ENCODE results near the gene EHD1.

The EHD1 gene

GRCh38 chr11:64878494-64879243 lies at the start of gene EHD1:
Gene EHD1 (minus strand): TSS chr11:64878621. CDS start chr11:64878464, 157 bp downstream.
- DNase-seq (ENCODE audit: low read depth in 2 of 2): peak; percentile 98 to 100

- DNase-seq (ENCODE audit: low read depth in 2 of 2): no peak
Observed at GRCh38 chr11:64926689-64927088, 48.3 kb upstream of the EHD1 start.

DNA sequence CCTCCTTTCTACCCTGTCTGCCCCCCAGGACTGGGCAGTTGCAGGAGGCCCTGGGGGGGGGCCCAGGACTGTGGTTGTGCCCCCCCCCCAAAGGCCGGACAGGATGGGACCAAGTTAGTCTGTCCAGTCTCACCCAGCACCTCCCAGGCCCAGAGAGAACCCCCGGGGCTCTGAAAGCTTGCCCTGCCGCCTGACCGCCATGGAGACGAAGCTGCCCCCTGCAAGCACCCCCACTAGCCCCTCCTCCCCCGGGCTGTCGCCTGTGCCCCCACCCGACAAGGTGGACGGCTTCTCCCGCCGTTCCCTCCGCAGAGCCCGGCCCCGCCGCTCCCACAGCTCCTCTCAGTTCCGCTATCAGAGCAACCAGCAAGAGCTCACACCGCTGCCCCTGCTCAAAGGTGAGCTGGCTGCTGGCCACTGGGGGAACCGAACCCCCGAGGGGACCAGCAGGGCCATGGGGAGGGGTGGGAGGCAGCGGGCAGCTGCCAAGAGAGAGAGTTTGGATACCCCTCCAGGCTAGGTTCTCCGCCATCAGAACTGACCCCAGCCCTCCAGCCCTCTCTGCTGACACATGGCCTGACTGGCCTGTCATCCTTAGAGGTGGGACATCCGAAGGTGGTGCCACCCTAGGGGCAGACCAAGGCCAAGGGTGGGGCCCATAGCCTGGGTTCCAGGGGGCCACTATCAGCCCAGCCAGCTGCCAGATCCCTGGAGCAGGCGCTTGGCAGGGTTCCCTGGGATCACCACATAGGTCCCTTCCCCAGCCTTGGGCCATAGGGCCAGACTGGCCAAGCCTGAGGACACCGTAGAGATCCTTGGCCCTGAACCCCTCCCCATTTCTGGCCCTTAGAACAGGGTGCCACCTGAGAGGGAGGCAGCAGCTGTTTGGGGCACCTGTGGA lies 47.4 kb upstream of the EHD1 start:
- DNase-seq (ENCODE audit: low read depth in 2 of 2): no peak

GRCh38 chr11:64924910-64925284 lies 46.5 kb upstream of the EHD1 start:
- DNase-seq (ENCODE audit: low read depth in 2 of 2): no peak

- peak; percentile 80 for DNase-seq (ENCODE audit: low read depth in 2 of 2)
Observed at GRCh38 chr11:64923944-64924909, 45.8 kb upstream of the EHD1 start, which contains the start of gene PPP2R5B. Gene PPP2R5B (plus strand): TSS chr11:64924689. CDS start chr11:64925735, 1,046 bp downstream.

GRCh38 chr11:64923151-64923661 lies 44.8 kb upstream of the EHD1 start:
- no peak for DNase-seq (ENCODE audit: low read depth in 2 of 2)

DNA sequence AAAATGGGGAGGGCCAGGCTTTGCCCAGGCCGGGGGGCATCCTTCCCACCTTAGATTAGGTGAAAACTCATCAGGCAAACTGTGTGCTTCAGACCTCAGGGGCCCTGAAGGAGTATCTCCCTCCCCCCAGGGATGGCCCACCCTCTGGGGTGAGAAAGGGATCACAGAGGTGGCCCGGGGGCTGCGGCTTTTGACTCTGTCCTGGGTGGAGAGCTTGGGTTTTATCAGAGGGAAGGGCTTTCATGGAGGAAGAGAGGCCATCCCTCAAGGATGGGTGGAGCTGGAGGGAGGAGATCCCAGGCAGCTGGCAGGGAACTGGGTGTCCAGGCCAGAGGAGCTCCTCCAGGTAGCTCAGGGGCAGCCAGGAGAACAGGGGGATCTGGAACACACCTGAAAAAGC lies 43.0 kb upstream of the EHD1 start:
- no peak for DNase-seq (ENCODE audit: low read depth in 2 of 2)

- DNase-seq (ENCODE audit: low read depth in 2 of 2): no peak
Observed at GRCh38 chr11:64920124-64920523, 41.7 kb upstream of the EHD1 start.

- DNase-seq (ENCODE audit: low read depth in 2 of 2): no peak
Observed at GRCh38 chr11:64919627-64920026, 41.2 kb upstream of the EHD1 start.

DNA sequence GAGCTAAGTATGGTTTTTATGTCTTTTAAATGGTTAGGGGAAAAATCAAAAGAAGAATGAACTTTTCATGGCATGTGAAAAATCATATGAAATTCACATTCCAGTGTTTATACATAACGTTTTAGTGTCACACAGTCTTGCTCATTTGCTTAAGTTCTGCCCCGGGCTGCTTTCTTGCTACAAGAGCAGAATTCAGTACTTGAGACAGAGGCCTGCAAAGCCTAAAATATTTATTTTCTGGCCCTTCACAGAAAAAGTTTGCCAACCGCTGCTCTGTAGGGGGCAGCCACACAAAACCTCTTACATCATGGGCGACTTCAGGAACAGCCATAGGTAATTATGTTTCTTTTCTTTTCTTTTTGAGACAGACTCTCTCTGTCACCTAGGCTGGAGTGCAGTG lies 39.6 kb upstream of the EHD1 start:
- DNase-seq (ENCODE audit: low read depth in 2 of 2): no peak

DNA sequence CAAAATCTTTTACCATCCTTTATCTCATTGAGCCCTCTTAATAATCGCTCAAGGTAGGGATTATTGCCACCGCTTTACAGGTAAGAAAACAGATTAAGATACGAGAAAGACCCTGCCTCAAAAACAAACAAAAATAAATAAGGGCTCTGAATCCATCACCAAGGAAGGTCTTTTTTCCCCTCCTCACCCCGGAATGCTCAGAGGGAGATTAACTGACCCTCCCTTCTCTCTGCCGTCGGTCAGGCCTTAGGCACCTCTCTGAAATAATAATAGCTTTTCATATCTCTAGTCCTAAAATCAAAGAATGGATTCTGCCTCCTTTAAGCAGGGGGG lies 39.2 kb upstream of the EHD1 start:
- no peak for DNase-seq (ENCODE audit: low read depth in 2 of 2)

GRCh38 chr11:64916775-64917662 lies 38.6 kb upstream of the EHD1 start, which contains the start of gene ATG2A:
Gene ATG2A (minus strand): TSS chr11:64917209. CDS start chr11:64917135, 74 bp downstream.
- peak; percentile 98 to 99 for DNase-seq (ENCODE audit: low read depth in 2 of 2)

DNA sequence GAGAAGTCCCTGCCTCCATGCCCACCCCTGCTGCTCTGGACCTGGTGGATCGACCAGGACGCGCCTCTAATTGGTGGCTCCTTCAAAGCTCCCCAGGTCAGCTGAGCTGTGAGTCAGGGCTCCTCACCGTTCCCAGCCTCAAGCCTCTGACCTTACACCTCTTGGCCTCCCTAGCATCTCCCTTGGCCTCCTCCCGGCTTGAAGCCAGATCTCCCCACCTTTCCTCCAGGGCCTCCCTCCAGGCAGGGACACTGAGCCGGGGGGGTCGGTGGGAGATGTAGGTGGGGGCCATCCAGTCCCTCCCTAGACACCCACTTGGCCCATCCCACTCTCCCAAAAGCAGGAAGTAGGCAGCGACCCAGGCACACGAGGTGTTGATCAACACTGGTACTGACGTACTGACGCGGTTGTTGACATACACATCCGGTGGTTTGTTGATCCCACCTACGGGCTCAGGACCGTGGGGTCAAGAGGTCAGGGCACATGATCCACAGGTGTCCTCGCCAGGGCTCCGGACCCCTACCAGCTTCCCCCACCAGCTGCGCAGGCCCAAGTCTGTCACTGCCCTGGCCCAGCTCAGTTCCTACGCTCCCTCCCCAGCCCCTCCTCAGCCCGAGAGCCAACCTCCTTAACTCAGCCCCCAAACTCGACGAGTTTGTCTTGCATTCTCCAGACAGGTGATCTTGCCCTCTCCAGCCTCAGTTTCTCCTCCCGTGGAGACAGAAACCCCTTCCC lies 37.8 kb upstream of the EHD1 start:
- DNase-seq (ENCODE audit: low read depth in 2 of 2): no peak

DNA sequence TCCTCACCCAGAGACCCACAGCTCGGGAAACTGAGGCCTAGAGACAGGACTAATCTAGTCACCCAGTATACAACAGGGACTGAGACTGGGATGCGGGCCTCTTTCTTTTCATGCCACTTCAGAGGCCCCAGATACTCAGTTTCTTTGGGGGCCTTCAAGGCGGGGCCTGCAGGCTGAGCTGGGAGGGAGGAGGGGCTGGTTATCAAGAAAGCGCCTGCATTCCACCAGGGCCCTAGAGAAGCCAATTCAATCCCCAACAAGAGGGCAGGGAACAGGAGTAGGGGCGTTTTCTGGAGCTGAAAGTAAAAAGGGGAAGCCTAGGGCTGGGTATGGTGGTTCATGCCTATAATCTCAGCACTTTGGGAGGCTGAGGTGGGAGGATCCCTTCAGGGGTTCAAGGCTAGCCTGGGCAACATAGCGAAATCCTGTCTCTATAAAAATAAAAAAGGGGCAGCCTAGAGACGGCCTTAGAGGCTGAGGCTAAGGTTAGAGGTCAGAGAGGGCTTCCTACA lies 37.0 kb upstream of the EHD1 start:
- no peak for DNase-seq (ENCODE audit: low read depth in 2 of 2)

DNA sequence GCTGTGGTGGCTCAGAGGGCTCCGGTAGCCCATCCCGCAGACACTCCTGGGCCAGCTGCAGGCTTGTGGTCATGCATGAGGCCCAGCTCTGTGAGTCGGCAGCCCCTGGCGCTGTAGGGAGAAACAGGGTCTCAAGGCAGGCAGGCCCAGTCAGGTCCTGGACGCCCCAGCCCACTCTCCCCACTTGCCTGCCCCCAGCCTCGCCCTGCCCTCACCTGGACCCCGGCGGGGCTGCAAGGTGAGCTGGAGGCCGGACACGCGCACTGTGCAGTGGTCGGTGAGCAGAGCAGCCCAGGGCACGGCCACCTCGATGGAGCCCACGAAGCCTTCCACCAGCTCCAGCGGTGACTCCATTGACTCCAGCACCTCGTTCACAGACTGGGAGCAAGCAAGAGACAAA lies 35.7 kb upstream of the EHD1 start:
- DNase-seq (ENCODE audit: low read depth in 2 of 2): no peak

GRCh38 chr11:64913171-64913727 lies 34.8 kb upstream of the EHD1 start:
- DNase-seq (ENCODE audit: low read depth in 2 of 2): no peak

GRCh38 chr11:64911689-64912088 lies 33.3 kb upstream of the EHD1 start:
- no peak for DNase-seq (ENCODE audit: low read depth in 2 of 2)

DNA sequence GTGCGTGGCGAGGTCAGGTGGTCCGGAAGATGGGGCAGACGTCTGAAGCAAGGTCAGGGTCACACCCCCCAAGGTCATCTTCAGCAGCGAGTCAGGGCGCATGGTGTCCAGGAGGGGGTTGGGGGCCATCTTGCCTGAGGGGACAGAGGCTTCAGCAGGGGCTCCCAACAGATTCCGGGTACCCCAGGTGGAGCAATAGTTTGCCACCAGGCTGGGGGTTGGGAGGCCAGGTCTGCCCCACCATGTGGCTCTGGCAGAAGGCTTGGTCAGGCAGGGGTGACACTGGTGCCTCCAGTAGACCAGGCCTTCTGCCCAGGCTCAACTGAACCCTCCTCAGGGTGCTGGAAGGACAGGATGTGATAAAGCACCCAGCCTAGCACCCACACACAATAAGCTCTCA lies 32.7 kb upstream of the EHD1 start:
- DNase-seq (ENCODE audit: low read depth in 2 of 2): no peak

GRCh38 chr11:64910451-64911093 lies 32.2 kb upstream of the EHD1 start:
- no peak for DNase-seq (ENCODE audit: low read depth in 2 of 2)
